ENCODE measurements around the gene ACLY. TPM values are rescaled to one million over a fixed set of nuclear protein-coding genes. Genes with fewer than 3 reads are reported as not detected.

Gene ACLY
- total and polyA plus RNA-seq, 2 of the 13 experiments (the other 11 are each of a cell fraction or from before 2014, with no cell fraction given): 111 to 218 TPM

DNA sequence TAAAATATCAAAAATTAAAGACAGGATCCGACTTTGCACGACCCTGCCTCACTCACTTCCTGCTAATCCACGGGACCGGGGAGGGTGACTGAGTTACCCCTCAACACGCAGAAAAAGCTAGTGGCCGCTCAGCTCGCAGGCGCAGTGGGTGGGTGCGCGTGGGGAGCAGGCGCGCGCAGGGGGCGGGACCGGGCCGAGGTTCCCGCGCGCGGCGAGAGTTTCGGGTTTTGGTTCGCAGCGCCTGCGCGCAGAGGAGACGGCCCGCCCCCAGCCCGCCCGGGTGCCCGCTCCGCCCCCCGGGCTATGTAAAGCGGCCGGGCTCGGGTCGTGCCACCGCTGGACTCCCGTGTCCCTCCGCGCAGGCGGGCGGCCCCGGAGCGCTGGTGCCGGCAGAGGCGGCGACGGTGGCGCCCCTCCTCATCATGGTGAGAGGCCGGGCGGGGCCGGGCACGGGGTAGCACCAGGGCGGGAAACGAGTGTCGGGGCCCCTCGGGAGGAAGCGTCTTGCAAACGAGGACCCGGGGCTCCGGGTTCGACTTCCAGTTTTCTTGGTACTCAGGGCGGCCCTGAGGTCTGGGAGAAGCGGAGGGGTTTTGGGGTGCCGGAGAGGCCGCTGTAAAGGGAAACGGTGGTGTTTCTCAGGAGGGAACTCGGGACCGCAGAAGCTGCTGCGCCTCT lies 47.9 kb upstream of the ACLY start, which contains the start of gene CNP (continued):
- TF ChIP-seq FOXO4 (CRISPR knock-in tag; conservative IDR thresholded peaks at IDR 0.05): no peak
- no peak for TF ChIP-seq AGO2 (optimal IDR thresholded peaks at IDR 0.05; ENCODE audit: low read depth, low read length)
- 0 out of 2 replicates have a peak, but pooled peaks have one; percentile 53 for TF ChIP-seq ZNF235 (CRISPR knock-in tag; IDR thresholded peaks at IDR 0.05; ENCODE audit: borderline replicate concordance)
- TF ChIP-seq, protein P1, sequence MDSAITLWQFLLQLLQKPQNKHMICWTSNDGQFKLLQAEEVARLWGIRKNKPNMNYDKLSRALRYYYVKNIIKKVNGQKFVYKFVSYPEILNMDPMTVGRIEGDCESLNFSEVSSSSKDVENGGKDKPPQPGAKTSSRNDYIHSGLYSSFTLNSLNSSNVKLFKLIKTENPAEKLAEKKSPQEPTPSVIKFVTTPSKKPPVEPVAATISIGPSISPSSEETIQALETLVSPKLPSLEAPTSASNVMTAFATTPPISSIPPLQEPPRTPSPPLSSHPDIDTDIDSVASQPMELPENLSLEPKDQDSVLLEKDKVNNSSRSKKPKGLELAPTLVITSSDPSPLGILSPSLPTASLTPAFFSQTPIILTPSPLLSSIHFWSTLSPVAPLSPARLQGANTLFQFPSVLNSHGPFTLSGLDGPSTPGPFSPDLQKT (CRISPR knock-in tag; IDR thresholded peaks at IDR 0.05; ENCODE audit: borderline replicate concordance): no peak
- TF ChIP-seq REST (IDR thresholded peaks at IDR 0.05; ENCODE audit: borderline replicate concordance in 1 of 2, low read depth in 1 of 2, low read length in 2 of 2): peak in 1 of 2 experiments; percentile 69; a peak in 1 of 4 replicates
- TF ChIP-seq, protein P2, sequence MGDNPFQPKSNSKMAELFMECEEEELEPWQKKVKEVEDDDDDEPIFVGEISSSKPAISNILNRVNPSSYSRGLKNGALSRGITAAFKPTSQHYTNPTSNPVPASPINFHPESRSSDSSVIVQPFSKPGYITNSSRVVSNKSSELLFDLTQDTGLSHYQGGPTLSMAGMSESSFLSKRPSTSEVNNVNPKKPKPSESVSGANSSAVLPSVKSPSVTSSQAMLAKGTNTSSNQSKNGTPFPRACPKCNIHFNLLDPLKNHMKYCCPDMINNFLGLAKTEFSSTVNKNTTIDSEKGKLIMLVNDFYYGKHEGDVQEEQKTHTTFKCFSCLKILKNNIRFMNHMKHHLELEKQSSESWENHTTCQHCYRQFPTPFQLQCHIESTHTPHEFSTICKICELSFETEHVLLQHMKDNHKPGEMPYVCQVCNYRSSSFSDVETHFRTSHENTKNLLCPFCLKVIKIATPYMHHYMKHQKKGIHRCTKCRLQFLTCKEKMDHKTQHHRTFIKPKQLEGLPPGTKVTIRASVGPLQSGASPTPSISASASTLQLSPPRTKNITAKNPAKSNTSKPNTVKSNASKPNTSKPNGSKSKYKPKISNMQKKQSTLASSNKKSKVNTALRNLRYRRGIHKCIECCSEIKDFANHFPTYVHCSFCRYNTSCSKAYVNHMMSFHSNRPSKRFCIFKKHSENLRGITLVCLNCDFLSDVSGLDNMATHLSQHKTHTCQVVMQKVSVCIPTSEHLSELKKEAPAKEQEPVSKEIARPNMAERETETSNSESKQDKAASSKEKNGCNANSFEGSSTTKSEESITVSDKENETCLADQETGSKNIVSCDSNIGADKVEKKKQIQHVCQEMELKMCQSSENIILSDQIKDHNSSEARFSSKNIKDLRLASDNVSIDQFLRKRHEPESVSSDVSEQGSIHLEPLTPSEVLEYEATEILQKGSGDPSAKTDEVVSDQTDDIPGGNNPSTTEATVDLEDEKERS (CRISPR knock-in tag; IDR thresholded peaks at IDR 0.05): no peak; the same call in 1 of the 2 replicates
- TF ChIP-seq ZNF274 (CRISPR knock-in tag; IDR thresholded peaks at IDR 0.05): peak; percentile 89; the same call in 1 of the 2 replicates
- no peak for TF ChIP-seq ZBTB26 (CRISPR knock-in tag; IDR thresholded peaks at IDR 0.05; ENCODE audit: borderline replicate concordance)
- no peak; the same call in 1 of the 2 replicates for TF ChIP-seq CEBPG (CRISPR knock-in tag; IDR thresholded peaks at IDR 0.05)
- TF ChIP-seq RFX5 (IDR thresholded peaks at IDR 0.05; ENCODE audit: low read depth, low read length): 0 out of 2 replicates have a peak, but pooled peaks have one; percentile 6
- 0 out of 2 replicates have a peak, but pooled peaks have one; percentile 2 for TF ChIP-seq STAG1 (CRISPR knock-in tag; IDR thresholded peaks at IDR 0.05)
- TF ChIP-seq, protein P3, sequence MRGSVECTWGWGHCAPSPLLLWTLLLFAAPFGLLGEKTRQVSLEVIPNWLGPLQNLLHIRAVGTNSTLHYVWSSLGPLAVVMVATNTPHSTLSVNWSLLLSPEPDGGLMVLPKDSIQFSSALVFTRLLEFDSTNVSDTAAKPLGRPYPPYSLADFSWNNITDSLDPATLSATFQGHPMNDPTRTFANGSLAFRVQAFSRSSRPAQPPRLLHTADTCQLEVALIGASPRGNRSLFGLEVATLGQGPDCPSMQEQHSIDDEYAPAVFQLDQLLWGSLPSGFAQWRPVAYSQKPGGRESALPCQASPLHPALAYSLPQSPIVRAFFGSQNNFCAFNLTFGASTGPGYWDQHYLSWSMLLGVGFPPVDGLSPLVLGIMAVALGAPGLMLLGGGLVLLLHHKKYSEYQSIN (CRISPR knock-in tag; IDR thresholded peaks at IDR 0.05; ENCODE audit: borderline replicate concordance): no peak
- no peak for TF ChIP-seq ZNF460 (CRISPR knock-in tag; IDR thresholded peaks at IDR 0.05; ENCODE audit: borderline replicate concordance)
- TF ChIP-seq FOXO1 (CRISPR knock-in tag; IDR thresholded peaks at IDR 0.05): peak; percentile 61; the same call in 1 of the 2 replicates
- TF ChIP-seq HOXA9 (CRISPR knock-in tag; IDR thresholded peaks at IDR 0.05; ENCODE audit: borderline replicate concordance): peak; percentile 86
- TF ChIP-seq RFX3 (CRISPR knock-in tag; IDR thresholded peaks at IDR 0.05): no peak

All from HepG2 (cell line).